MM.1S (cell line): Measurements from ENCODE around the gene TGFBR2.

ENCODE experiments used
- CTCF ChIP-seq: fragments of 300-600 bp; sonication (generic); IDR thresholded peaks from 2 replicates; pipeline ENCODE4 v1.5.1; 2016; ENCODE audit warnings: antibody characterized with exemption, low read length, mixed read lengths
- EZH2 ChIP-seq: fragments of 300-600 bp; sonication (generic); optimal IDR thresholded peaks from 2 replicates; pipeline ENCODE3; 2017; ENCODE audit warnings: low read depth, mild to moderate bottlenecking, antibody characterized with exemption, low read length, mixed read lengths

- TF ChIP-seq CTCF (no peak), EZH2 (no peak)
Measured at GRCh38 chr3:30673425-30674341, 67.3 kb downstream of the TGFBR2 start.
